HepG2 (cell line): ENCODE data around the gene HCK. TPM values are rescaled to one million over a fixed set of nuclear protein-coding genes. Genes with fewer than 3 reads are reported as not detected.

Experiments
- ARID4A ChIP-seq: sonication (generic); formaldehyde crosslinking; IDR thresholded peaks from 2 replicates; pipeline ENCODE4 v1.5.0; 2020; ENCODE audit warnings: mild to moderate bottlenecking, missing genetic modification reagents, borderline replicate concordance
- CAMTA2 ChIP-seq: sonication (generic); formaldehyde crosslinking; IDR thresholded peaks from 2 replicates; pipeline ENCODE4 v1.4.0; 2020; ENCODE audit warnings: mild to moderate bottlenecking, missing genetic modification reagents, borderline replicate concordance
- HINFP ChIP-seq: sonication (generic); formaldehyde crosslinking; IDR thresholded peaks from 2 replicates; pipeline ENCODE4 v1.4.0; 2020; ENCODE audit warnings: low read depth, mild to moderate bottlenecking, missing genetic modification reagents
- ISL2 ChIP-seq: sonication (generic); formaldehyde crosslinking; IDR thresholded peaks from 2 replicates; pipeline ENCODE4 v1.5.0; 2020; ENCODE audit warnings: missing genetic modification reagents
- JARID2 ChIP-seq: sonication (generic); formaldehyde crosslinking; IDR thresholded peaks from 2 replicates; pipeline ENCODE4 v1.8.1; 2023; ENCODE audit warnings: missing genetic modification reagents, inconsistent platforms; ENCODE audit not compliant: insufficient replicate concordance
- ONECUT2 ChIP-seq: sonication (generic); formaldehyde crosslinking; IDR thresholded peaks from 2 replicates; pipeline ENCODE4 v1.4.0; 2020; ENCODE audit warnings: missing genetic modification reagents
- RCOR2 ChIP-seq: IDR thresholded peaks from 2 replicates; pipeline ENCODE4 v1.6.1; 2016; ENCODE audit warnings: missing biosample characterization, missing genetic modification reagents
- TCF7L2 ChIP-seq: IDR thresholded peaks from 2 replicates; pipeline ENCODE4 v1.6.1; 2011; ENCODE audit warnings: mild to moderate bottlenecking, low read depth, low read length, moderate library complexity
- TFAP4 ChIP-seq: sonication (generic); IDR thresholded peaks from 2 replicates; pipeline ENCODE4 v1.6.1; 2016; ENCODE audit warnings: low read depth, borderline replicate concordance
- ZBTB21 ChIP-seq: sonication (generic); formaldehyde crosslinking; IDR thresholded peaks from 2 replicates; pipeline ENCODE4 v1.4.0; 2020; ENCODE audit warnings: missing genetic modification reagents
- ZFP41 ChIP-seq: sonication (generic); formaldehyde crosslinking; IDR thresholded peaks from 2 replicates; pipeline ENCODE4 v1.4.0; 2020; ENCODE audit warnings: mild to moderate bottlenecking, missing genetic modification reagents, borderline replicate concordance
- ZNF333 ChIP-seq: sonication (generic); formaldehyde crosslinking; IDR thresholded peaks from 2 replicates; pipeline ENCODE4 v1.4.0; 2020; ENCODE audit warnings: mild to moderate bottlenecking, missing genetic modification reagents, borderline replicate concordance
- ZNF33A ChIP-seq: sonication (generic); formaldehyde crosslinking; IDR thresholded peaks from 2 replicates; pipeline ENCODE4 v1.5.1; 2020; ENCODE audit warnings: missing genetic modification reagents, mild to moderate bottlenecking, moderate library complexity, borderline replicate concordance
- ZNF430 ChIP-seq: sonication (generic); formaldehyde crosslinking; IDR thresholded peaks from 2 replicates; pipeline ENCODE4 v1.9.0; 2021; ENCODE audit warnings: mild to moderate bottlenecking, missing genetic modification reagents
- ZNF512 ChIP-seq: sonication (generic); formaldehyde crosslinking; IDR thresholded peaks from 2 replicates; pipeline ENCODE4 v1.4.0; 2020; ENCODE audit warnings: mild to moderate bottlenecking, missing genetic modification reagents
- ZNF512B ChIP-seq: sonication (generic); formaldehyde crosslinking; IDR thresholded peaks from 2 replicates; pipeline ENCODE4 v1.5.1; 2020; ENCODE audit warnings: missing genetic modification reagents, mild to moderate bottlenecking, borderline replicate concordance
- ZNF772 ChIP-seq: sonication (generic); formaldehyde crosslinking; IDR thresholded peaks from 2 replicates; pipeline ENCODE4 v1.5.0; 2020; ENCODE audit warnings: mild to moderate bottlenecking, missing genetic modification reagents
- polyA plus RNA-seq, 8 experiments: library from polyadenylated mRNA; depleted of rRNA in 3 of 8; stranded (reverse) in 7 of 8; unstranded in 1 of 8; fragments of >200 nt; fragmentation: Illumina TruSeq in 4 of 8; extraction: Trizol in 4 of 8; gene quantifications; 2 replicates each; pipeline versions ENCODE4 v1.2.1 to v1.2.3, GENCODE V29; 2011 to 2016; ENCODE audit warnings: low read depth in 4 of 8, missing spikeins in 1 of 8, mixed read lengths in 1 of 8; ENCODE audit not compliant: insufficient read depth in 1 of 8
- total RNA-seq, 5 experiments: library from RNA; depleted of rRNA; stranded (reverse); fragments of >200 nt; fragmentation: Illumina TruSeq; extraction: Trizol; gene quantifications; 2 replicates each; pipeline ENCODE4 v1.2.3, GENCODE V29; 2016; ENCODE audit warnings: low read depth in 1 of 5

HCK gene
- total and polyA plus RNA-seq, 2 of the 13 experiments (the other 11 are each of a cell fraction or from before 2014, with no cell fraction given): 0.04 TPM; not detected in 1

- TF ChIP-seq RCOR2: no peak; the same call in 1 of the 2 replicates
- TF ChIP-seq ZNF772 (CRISPR knock-in tag): peak; percentile 93
- no peak for TF ChIP-seq ZNF512
- TF ChIP-seq CAMTA2: no peak; the same call in 1 of the 2 replicates
- TF ChIP-seq ISL2 (CRISPR knock-in tag): peak; percentile 93
- TF ChIP-seq ZNF333 (CRISPR knock-in tag): peak; percentile 96; the same call in 1 of the 2 replicates
- TF ChIP-seq TFAP4: no peak
- no peak for TF ChIP-seq ZNF33A (CRISPR knock-in tag)
- TF ChIP-seq ZNF430 (CRISPR knock-in tag): peak; percentile 99
- TF ChIP-seq ARID4A: peak; percentile 94
- TF ChIP-seq HINFP: peak; percentile 95
- peak; percentile 50; the same call in 1 of the 2 replicates for TF ChIP-seq ONECUT2 (CRISPR knock-in tag)
- TF ChIP-seq ZNF512B (CRISPR knock-in tag): no peak
- no peak for TF ChIP-seq TCF7L2
- no peak for TF ChIP-seq JARID2
- peak; percentile 98 for TF ChIP-seq ZBTB21 (CRISPR knock-in tag)
- peak; percentile 84; the same call in 1 of the 2 replicates for TF ChIP-seq ZFP41
These were observed 57.5 kb downstream of the HCK start, which contains the start of gene TM9SF4 (continued) for GRCh38 chr20:32109392-32110172.
